Kidney (tissue), 14 donors: ENCODE measurements around the gene RPLP2. TPM values are rescaled to one million over a fixed set of nuclear protein-coding genes. Genes with fewer than 3 reads are reported as not detected.

Experiments used
- DNase-seq, 5 donors: peaks; one replicate each; pipeline ENCODE4 v3.0.0-alpha.2; 2013 to 2020
- FAIRE-seq: peaks from 2 replicates; lab custom pipeline; 2012; peaks lifted over from hg19 to GRCh38; lab: Jason Lieb, UNC
- H3K27ac ChIP-seq, 2 donors: one replicate each; pipeline ENCODE4 v1.7.0; 2013; ENCODE audit warnings: low read depth in 2 of 2, low read length in 2 of 2, inconsistent platforms in 1 of 2
- H3K27me3 ChIP-seq: one replicate; pipeline ENCODE4 v1.7.1; 2013; ENCODE audit warnings: low read length, inconsistent platforms; ENCODE audit not compliant: control insufficient read depth, insufficient read depth
- H3K36me3 ChIP-seq, 3 donors: one replicate each; pipeline versions ENCODE4 v1.7.0 to v1.7.1; 2013; ENCODE audit warnings: low read length in 3 of 3, control low read depth in 1 of 3, inconsistent platforms in 1 of 3; ENCODE audit not compliant: insufficient read depth in 3 of 3, control insufficient read depth in 2 of 3
- H3K4me1 ChIP-seq, 3 donors: one replicate each; pipeline versions ENCODE4 v1.7.0 to v1.7.1; 2013; ENCODE audit warnings: low read length in 3 of 3, inconsistent platforms in 1 of 3, low read depth in 1 of 3; ENCODE audit not compliant: control insufficient read depth in 2 of 3, insufficient read depth in 2 of 3
- H3K4me3 ChIP-seq, 3 donors: one replicate each; pipeline versions ENCODE4 v1.7.0 to v1.8.1; 2013; ENCODE audit warnings: low read length in 3 of 3, control low read depth in 1 of 3, inconsistent platforms in 1 of 3
- H3K9ac ChIP-seq, 3 donors: one replicate each; pipeline versions ENCODE4 v1.7.0 to v1.7.1; 2013; ENCODE audit warnings: low read length in 3 of 3, control low read depth in 1 of 3, inconsistent platforms in 1 of 3
- H3K9me3 ChIP-seq, 3 donors: one replicate each; pipeline versions ENCODE4 v1.7.0 to v1.7.1; 2013; ENCODE audit warnings: low read length in 3 of 3, control low read depth in 1 of 3, inconsistent platforms in 1 of 3; ENCODE audit not compliant: control insufficient read depth in 2 of 3, insufficient read depth in 1 of 3
- CTCF ChIP-seq: IDR thresholded peaks from 3 replicates; pipeline ENCODE4 v1.5.1; 2012; ENCODE audit warnings: mild to moderate bottlenecking, moderate library complexity, borderline replicate concordance; ENCODE audit not compliant: insufficient read depth; ENCODE audit errors: extremely low read depth
- intact Hi-C: fragments of 100-400 bp; cut with DNase I; formaldehyde crosslinking; loops from one replicate; pipeline ENCODE4 v1.11.1; 2022
- polyA plus RNA-seq: library from polyadenylated mRNA; stranded (reverse); fragments of 350-450 nt; fragmentation: Illumina TruSeq; extraction: RNeasy Lipid Tissue Mini Kit (QIAGEN cat#74804); gene quantifications from one replicate; pipeline ENCODE4 v1.2.3, GENCODE V29; 2014; ENCODE audit warnings: low read depth, low replicate concordance; ENCODE audit not compliant: insufficient read depth
- total RNA-seq: library from RNA; stranded (reverse); fragmentation: NEBNext Ultra II Directional; extraction: Animal tissue kit (Norgen Biotek cat#: 25700); gene quantifications from one replicate; pipeline ENCODE4 v1.2.1, GENCODE V29; 2021
- donor health status: control.
- donor health status: control.
- donor health status: control.
- donor health status: control.
- donor health status: control.
- donor health status: DM: yes; HTN: yes; CAD: no.
- donor health status: Normal renal cell carcinoma (clear cell type).

The RPLP2 gene
- total and polyA plus RNA-seq, 2 donors from 2014 or later: 1,544 to 1,997 TPM

- no peaks in the 10 kb centered on the region for H3K9me3 ChIP-seq
- H3K36me3 ChIP-seq: peaks cover 0 to 36% (median 19%) of the 10 kb centered on the region in 3 donors
- H3K27me3 ChIP-seq: no peaks in the 10 kb centered on the region
- FAIRE-seq: no peak
- no peak overlapping the region for H3K27ac ChIP-seq
- no peak overlapping the region for H3K9ac ChIP-seq
- intact Hi-C loops: no loop called here
- peaks cover 0 to 2% (median 0%) of the 10 kb centered on the region in 3 donors for H3K4me1 ChIP-seq
- no peak overlapping the region for H3K4me3 ChIP-seq
- TF ChIP-seq CTCF: no peak
- peak in 1 of 5 donors; percentile 75 for DNase-seq
Observed at GRCh38 chr11:763549-764321, 46.0 kb upstream of the RPLP2 start.

GRCh38 chr11:764322-765024, 45.3 kb upstream of the RPLP2 start:
- Histone ChIP-seq H3K4me3 (no peak overlapping the region), H3K9ac (no peak overlapping the region), H3K4me1 (peaks cover 0 to 2% (median 0%) of the 10 kb centered on the region in 3 donors), H3K36me3 (peaks cover 0 to 36% (median 18%) of the 10 kb centered on the region in 3 donors), H3K9me3 (no peaks in the 10 kb centered on the region), H3K27me3 (no peaks in the 10 kb centered on the region), H3K27ac (no peak overlapping the region)
- no peak for FAIRE-seq
- TF ChIP-seq CTCF: no peak
- peak in 1 of 5 donors; percentile 68 for DNase-seq
- intact Hi-C loops: no loop called here

GRCh38 chr11:765025-765801, 44.6 kb upstream of the RPLP2 start:
- intact Hi-C loops: no loop called here
- no peak overlapping the region for H3K27ac ChIP-seq
- peaks cover 0 to 2% (median 0%) of the 10 kb centered on the region in 3 donors for H3K4me1 ChIP-seq
- H3K4me3 ChIP-seq: no peak overlapping the region
- DNase-seq: peak; percentile 59 to 85 (median 74)
- peak; percentile 73 for TF ChIP-seq CTCF
- H3K9ac ChIP-seq: no peak overlapping the region
- H3K36me3 ChIP-seq: peaks cover 0 to 29% (median 14%) of the 10 kb centered on the region in 3 donors
- no peaks in the 10 kb centered on the region for H3K9me3 ChIP-seq
- FAIRE-seq: no peak
- H3K27me3 ChIP-seq: no peaks in the 10 kb centered on the region
